CD14-positive monocyte (primary cell): ENCODE measurements around the gene NKX2-1. TPM values are rescaled to one million over a fixed set of nuclear protein-coding genes. Genes with fewer than 3 reads are reported as not detected.

Source experiments
- DNase-seq, 3 donors: peaks; one replicate each; pipeline ENCODE4 v3.0.0-alpha.2; 2011 to 2022
- H2AFZ ChIP-seq: 2 replicates; pipeline ENCODE4 v1.6.0; 2012; ENCODE audit warnings: mild to moderate bottlenecking, low read depth, low read length, inconsistent platforms; ENCODE audit not compliant: insufficient read depth, poor library complexity, severe bottlenecking
- H3K27ac ChIP-seq, 2 donors: 1 replicate in 1 of 2; 2 replicates in 1 of 2; pipeline ENCODE4 v1.5.1; 2012 to 2013; ENCODE audit warnings: low read length in 2 of 2, control low read depth in 1 of 2, inconsistent platforms in 1 of 2, low read depth in 1 of 2, mild to moderate bottlenecking in 1 of 2
- H3K27me3 ChIP-seq, 2 donors: one replicate each; pipeline versions ENCODE4 v1.6.0 to v1.6.1; 2011 to 2013; ENCODE audit warnings: low read length in 2 of 2; ENCODE audit not compliant: control insufficient read depth in 2 of 2, insufficient read depth in 2 of 2
- H3K36me3 ChIP-seq, 2 donors: replicated peaks in 1 of 2; 1 replicate in 1 of 2; 2 replicates in 1 of 2; pipeline versions ENCODE4 v1.5.1 to v1.6.1; 2012 to 2013; ENCODE audit warnings: low read length in 2 of 2, control low read depth in 1 of 2, inconsistent platforms in 1 of 2, mild to moderate bottlenecking in 1 of 2; ENCODE audit not compliant: insufficient read depth in 2 of 2, control insufficient read depth in 1 of 2
- H3K4me1 ChIP-seq, 2 donors: 1 replicate in 1 of 2; 2 replicates in 1 of 2; pipeline versions ENCODE4 v1.5.1 to v1.6.1; 2012 to 2013; ENCODE audit warnings: low read length in 2 of 2, control low read depth in 1 of 2, inconsistent platforms in 1 of 2, mild to moderate bottlenecking in 1 of 2, moderate library complexity in 1 of 2; ENCODE audit not compliant: insufficient read depth in 2 of 2, control insufficient read depth in 1 of 2
- H3K4me2 ChIP-seq: replicated peaks from 2 replicates; pipeline ENCODE3; 2012; ENCODE audit warnings: low read length, moderate library complexity, mild to moderate bottlenecking; ENCODE audit not compliant: poor library complexity, severe bottlenecking; ENCODE audit errors: extremely low read depth
- H3K4me3 ChIP-seq, 3 experiments: fragments of 200-600 bp in 1 of 3; sonication (generic) in 1 of 3; replicated peaks in 1 of 3; 1 replicate in 2 of 3; 2 replicates in 1 of 3; pipeline ENCODE4 v1.5.1; 2011 to 2013; ENCODE audit warnings: low read length in 3 of 3, mild to moderate bottlenecking in 3 of 3, control low read depth in 2 of 3, low read depth in 2 of 3, inconsistent platforms in 1 of 3, moderate library complexity in 1 of 3
- H3K79me2 ChIP-seq: 2 replicates; pipeline ENCODE4 v1.6.0; 2012; ENCODE audit warnings: mild to moderate bottlenecking, control low read depth, inconsistent platforms, low read length, moderate library complexity; ENCODE audit not compliant: insufficient read depth
- H3K9ac ChIP-seq: 2 replicates; pipeline ENCODE4 v1.6.0; 2017; ENCODE audit warnings: low read length, mild to moderate bottlenecking; ENCODE audit not compliant: insufficient read depth, poor library complexity, severe bottlenecking
- H3K9me3 ChIP-seq, 2 donors: replicated peaks in 1 of 2; 1 replicate in 1 of 2; 2 replicates in 1 of 2; pipeline versions ENCODE4 v1.5.1 to v1.6.1; 2012 to 2013; ENCODE audit warnings: low read length in 2 of 2, control low read depth in 1 of 2; ENCODE audit not compliant: control insufficient read depth in 1 of 2, insufficient read depth in 1 of 2
- H4K20me1 ChIP-seq: 2 replicates; pipeline ENCODE4 v1.6.0; 2012; ENCODE audit warnings: mild to moderate bottlenecking, low read length, control low read depth, moderate library complexity; ENCODE audit not compliant: insufficient read depth
- H3K27ac Mint-ChIP-seq, 7 donors: one replicate each; pipeline ENCODE4 v1.8.0; 2020; ENCODE audit warnings: mild to moderate bottlenecking in 7 of 7, mixed read lengths in 7 of 7, moderate library complexity in 6 of 7, inconsistent platforms in 2 of 7
- H3K27me3 Mint-ChIP-seq, 3 donors: one replicate each; pipeline ENCODE4 v1.8.0; 2021 to 2022; ENCODE audit warnings: low read depth in 3 of 3, mild to moderate bottlenecking in 3 of 3, mixed read lengths in 3 of 3, moderate library complexity in 3 of 3, inconsistent platforms in 1 of 3
- H3K36me3 Mint-ChIP-seq, 2 donors: one replicate each; pipeline ENCODE4 v1.8.0; 2020; ENCODE audit warnings: mixed read lengths in 2 of 2, inconsistent platforms in 1 of 2, mild to moderate bottlenecking in 1 of 2
- H3K4me1 Mint-ChIP-seq: one replicate; pipeline ENCODE4 v1.8.0; 2020; ENCODE audit warnings: mild to moderate bottlenecking, mixed read lengths
- H3K4me3 Mint-ChIP-seq, 2 donors: one replicate each; pipeline ENCODE4 v1.8.0; 2020; ENCODE audit warnings: mild to moderate bottlenecking in 2 of 2, mixed read lengths in 2 of 2, moderate library complexity in 1 of 2
- H3K9me3 Mint-ChIP-seq, 7 donors: one replicate each; pipeline ENCODE4 v1.8.0; 2020 to 2022; ENCODE audit warnings: mixed read lengths in 7 of 7, mild to moderate bottlenecking in 6 of 7, moderate library complexity in 6 of 7, inconsistent platforms in 2 of 7
- CTCF ChIP-seq: fragments of 200-600 bp; IDR thresholded peaks from one replicate; pipeline ENCODE4 v1.8.0; 2022; ENCODE audit warnings: antibody characterized with exemption, mild to moderate bottlenecking
- WGBS: methylation state at CpG from one replicate; pipeline ENCODE4 v1.1.5; 2013; ENCODE audit warnings: missing lambda C conversion rate; ENCODE audit not compliant: insufficient coverage; 5-methylcytosine and 5-hydroxymethylcytosine counted together
- intact Hi-C, 2 donors: fragments of 100-400 bp; cut with micrococcal nuclease; formaldehyde crosslinking; loops; one replicate each; pipeline versions ENCODE4 v1.15.0 to v1.15.1; 2023
- polyA plus RNA-seq, 3 donors: library from polyadenylated mRNA; depleted of rRNA in 1 of 3; unstranded in 2 of 3; stranded (reverse) in 1 of 3; fragments of 300-500 nt in 2 of 3; fragments of >200 nt in 1 of 3; fragmentation: Illumina TruSeq in 2 of 3; gene quantifications; 1 replicate in 2 of 3; 2 replicates in 1 of 3; pipeline ENCODE4 v1.2.3, GENCODE V29; 2012 to 2021

NKX2-1 gene
- polyA plus RNA-seq, 3 donors, result not detected

- Mint-ChIP-seq H3K27ac (no peak overlapping the region), H3K9me3 (peaks cover 0 to 53% (median 29%) of the 10 kb centered on the region in 7 donors), H3K27me3 (peaks cover 88 to 93% (median 90%) of the 10 kb centered on the region in 3 donors), H3K36me3 (peaks cover 0 to 6% of the 10 kb centered on the region in 2 donors), H3K4me3 (peak overlapping the region in 1 of 2 donors; percentile 80), H3K4me1 (no peaks in the 10 kb centered on the region)
- H3K9ac ChIP-seq, result no peak overlapping the region
- no peak for TF ChIP-seq CTCF
- no peak overlapping the region for H3K4me3 ChIP-seq
- peaks cover 0 to 71% of the 10 kb centered on the region in 2 donors for H3K9me3 ChIP-seq
- H3K4me1 ChIP-seq, result no peaks in the 10 kb centered on the region
- no peaks in the 10 kb centered on the region for H4K20me1 ChIP-seq
- no peak overlapping the region for H3K4me2 ChIP-seq
- H3K79me2 ChIP-seq, result no peaks in the 10 kb centered on the region
- no peak overlapping the region for H2AFZ ChIP-seq
- intact Hi-C loops, result no loop called here
- DNase-seq, result no peak
- H3K36me3 ChIP-seq, result no peaks in the 10 kb centered on the region
- peaks cover 82 to 94% of the 10 kb centered on the region in 2 donors for H3K27me3 ChIP-seq
- 4% methylated on average over 15 of the region's 17 CpGs for WGBS
- H3K27ac ChIP-seq, result no peak overlapping the region
Measured at GRCh38 chr14:36513012-36513420, 7.0 kb downstream of the NKX2-1 start.

DNA sequence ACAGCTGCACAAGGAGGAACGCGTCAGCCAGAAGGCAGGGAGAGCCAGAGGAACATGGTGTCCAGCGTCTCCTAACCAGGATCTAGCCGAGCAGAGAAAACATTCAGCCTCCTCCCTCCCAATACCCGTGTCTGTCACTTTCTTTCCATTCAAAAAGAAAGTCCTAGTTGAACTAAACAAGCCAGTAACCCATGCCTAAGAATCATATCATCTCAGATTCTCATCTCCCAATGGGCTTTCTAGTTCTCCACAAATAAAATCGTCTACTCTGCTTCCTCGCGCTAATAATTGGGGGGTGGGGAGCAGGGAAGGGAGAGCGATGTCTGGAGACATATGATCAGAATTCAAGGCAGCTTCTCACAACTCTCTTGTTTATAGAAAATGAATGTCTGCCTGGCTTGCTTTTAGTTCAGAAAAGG is 7.4 kb downstream of the NKX2-1 start:
- H3K79me2 ChIP-seq, result no peaks in the 10 kb centered on the region
- peaks cover 0 to 9% of the 10 kb centered on the region in 2 donors for H3K36me3 Mint-ChIP-seq
- H3K4me1 ChIP-seq, result no peaks in the 10 kb centered on the region
- H4K20me1 ChIP-seq, result no peaks in the 10 kb centered on the region
- H2AFZ ChIP-seq, result no peak overlapping the region
- H3K4me3 ChIP-seq, result no peak overlapping the region
- H3K9me3 ChIP-seq, result peaks cover 0 to 75% of the 10 kb centered on the region in 2 donors
- 7% methylated on average over 3 of the region's 9 CpGs for WGBS
- peaks cover 3 to 57% (median 33%) of the 10 kb centered on the region in 7 donors for H3K9me3 Mint-ChIP-seq
- no peaks in the 10 kb centered on the region for H3K36me3 ChIP-seq
- H3K4me2 ChIP-seq, result no peak overlapping the region
- H3K27ac Mint-ChIP-seq, result no peak overlapping the region
- intact Hi-C loops, result no loop called here
- H3K27me3 ChIP-seq, result peaks cover 85 to 94% of the 10 kb centered on the region in 2 donors
- no peaks in the 10 kb centered on the region for H3K4me1 Mint-ChIP-seq
- no peak overlapping the region for H3K9ac ChIP-seq
- H3K4me3 Mint-ChIP-seq, result peak overlapping the region in 1 of 2 donors; percentile 80
- TF ChIP-seq CTCF, result no peak
- H3K27me3 Mint-ChIP-seq, result peaks cover 90 to 93% (median 91%) of the 10 kb centered on the region in 3 donors
- no peak overlapping the region for H3K27ac ChIP-seq
- DNase-seq, result no peak
